Measurements from ENCODE around the gene THRSP. TPM values are rescaled to one million over a fixed set of nuclear protein-coding genes. Genes with fewer than 3 reads are reported as not detected.

Gene THRSP
- total and polyA plus RNA-seq, 2 experiments from 2014 or later: not detected

DNA sequence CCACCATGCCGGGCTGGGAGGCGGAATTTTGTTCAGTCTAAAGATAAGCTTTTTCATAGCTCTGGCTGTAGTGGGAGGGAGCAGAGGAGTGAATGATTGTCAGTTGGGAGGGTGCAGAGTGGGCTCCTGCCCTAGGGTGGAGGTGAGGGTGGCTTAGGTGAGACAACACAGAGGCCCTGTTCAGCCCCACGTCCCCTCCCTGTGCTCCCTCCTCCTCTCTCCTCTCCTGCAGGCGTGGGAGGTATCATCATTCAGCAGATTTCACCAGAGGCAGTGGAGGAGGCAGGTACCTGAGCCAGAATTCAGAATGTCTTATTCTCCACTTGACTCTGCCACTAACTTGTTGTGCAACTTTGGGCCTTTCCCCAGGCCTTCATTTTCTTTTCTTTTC, 1.7 kb upstream of the THRSP start:
- peaks cover 2% of the 10 kb centered on the region; the same call in 1 of the 3 replicates for H3K36me3 Mint-ChIP-seq (ENCODE audit: low read depth)

More for the DNA sequence above, 1.7 kb upstream of the THRSP start:
- Histone ChIP-seq H3F3A (replicated peaks; ENCODE audit: low read depth) (no peaks in the 10 kb centered on the region), H3K79me2 (replicated peaks; ENCODE audit: insufficient read depth) (no peaks in the 10 kb centered on the region), H3K36me3 (ENCODE audit: insufficient read depth) (no peaks in the 10 kb centered on the region), H3K4me1 (ENCODE audit: insufficient read depth) (no peaks in the 10 kb centered on the region), H2AFZ (no peak overlapping the region), H3K4me2 (no peak overlapping the region), H3K27ac (ENCODE audit: low read depth) (no peak overlapping the region), H4K20me1 (replicated peaks; ENCODE audit: insufficient read depth) (no peaks in the 10 kb centered on the region), H3K4me3 (no peak overlapping the region), H3K27me3 (ENCODE audit: insufficient read depth) (no peaks in the 10 kb centered on the region), H3K9me2 (ENCODE audit: insufficient read depth) (no peaks in the 10 kb centered on the region)
- TF ChIP-seq JUNB (IDR thresholded peaks at IDR 0.05; ENCODE audit: unreplicated experiment): no peak
- TF ChIP-seq NANOG (IDR thresholded peaks at IDR 0.05; ENCODE audit: borderline replicate concordance): no peak
- no peak for TF ChIP-seq ZNF331 (CRISPR knock-in tag; IDR thresholded peaks at IDR 0.05; ENCODE audit: low read depth)
- TF ChIP-seq ZNF462 (CRISPR knock-in tag; IDR thresholded peaks at IDR 0.05): no peak
- TF ChIP-seq EZH2 (IDR thresholded peaks at IDR 0.05; ENCODE audit: low read depth, unreplicated experiment): no peak
- TF ChIP-seq, protein P1, sequence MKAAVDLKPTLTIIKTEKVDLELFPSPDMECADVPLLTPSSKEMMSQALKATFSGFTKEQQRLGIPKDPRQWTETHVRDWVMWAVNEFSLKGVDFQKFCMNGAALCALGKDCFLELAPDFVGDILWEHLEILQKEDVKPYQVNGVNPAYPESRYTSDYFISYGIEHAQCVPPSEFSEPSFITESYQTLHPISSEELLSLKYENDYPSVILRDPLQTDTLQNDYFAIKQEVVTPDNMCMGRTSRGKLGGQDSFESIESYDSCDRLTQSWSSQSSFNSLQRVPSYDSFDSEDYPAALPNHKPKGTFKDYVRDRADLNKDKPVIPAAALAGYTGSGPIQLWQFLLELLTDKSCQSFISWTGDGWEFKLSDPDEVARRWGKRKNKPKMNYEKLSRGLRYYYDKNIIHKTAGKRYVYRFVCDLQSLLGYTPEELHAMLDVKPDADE (IDR thresholded peaks at IDR 0.05): no peak
- TF ChIP-seq CREB1 (CRISPR knock-in tag; IDR thresholded peaks at IDR 0.05; ENCODE audit: low read depth): no peak
- TF ChIP-seq CTCF (conservative IDR thresholded peaks at IDR 0.05; ENCODE audit: low read depth in 2 of 2): no peak
- no peak for TF ChIP-seq ZNF114 (CRISPR knock-in tag; IDR thresholded peaks at IDR 0.05)
- TF ChIP-seq, protein P2, sequence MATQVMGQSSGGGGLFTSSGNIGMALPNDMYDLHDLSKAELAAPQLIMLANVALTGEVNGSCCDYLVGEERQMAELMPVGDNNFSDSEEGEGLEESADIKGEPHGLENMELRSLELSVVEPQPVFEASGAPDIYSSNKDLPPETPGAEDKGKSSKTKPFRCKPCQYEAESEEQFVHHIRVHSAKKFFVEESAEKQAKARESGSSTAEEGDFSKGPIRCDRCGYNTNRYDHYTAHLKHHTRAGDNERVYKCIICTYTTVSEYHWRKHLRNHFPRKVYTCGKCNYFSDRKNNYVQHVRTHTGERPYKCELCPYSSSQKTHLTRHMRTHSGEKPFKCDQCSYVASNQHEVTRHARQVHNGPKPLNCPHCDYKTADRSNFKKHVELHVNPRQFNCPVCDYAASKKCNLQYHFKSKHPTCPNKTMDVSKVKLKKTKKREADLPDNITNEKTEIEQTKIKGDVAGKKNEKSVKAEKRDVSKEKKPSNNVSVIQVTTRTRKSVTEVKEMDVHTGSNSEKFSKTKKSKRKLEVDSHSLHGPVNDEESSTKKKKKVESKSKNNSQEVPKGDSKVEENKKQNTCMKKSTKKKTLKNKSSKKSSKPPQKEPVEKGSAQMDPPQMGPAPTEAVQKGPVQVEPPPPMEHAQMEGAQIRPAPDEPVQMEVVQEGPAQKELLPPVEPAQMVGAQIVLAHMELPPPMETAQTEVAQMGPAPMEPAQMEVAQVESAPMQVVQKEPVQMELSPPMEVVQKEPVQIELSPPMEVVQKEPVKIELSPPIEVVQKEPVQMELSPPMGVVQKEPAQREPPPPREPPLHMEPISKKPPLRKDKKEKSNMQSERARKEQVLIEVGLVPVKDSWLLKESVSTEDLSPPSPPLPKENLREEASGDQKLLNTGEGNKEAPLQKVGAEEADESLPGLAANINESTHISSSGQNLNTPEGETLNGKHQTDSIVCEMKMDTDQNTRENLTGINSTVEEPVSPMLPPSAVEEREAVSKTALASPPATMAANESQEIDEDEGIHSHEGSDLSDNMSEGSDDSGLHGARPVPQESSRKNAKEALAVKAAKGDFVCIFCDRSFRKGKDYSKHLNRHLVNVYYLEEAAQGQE (IDR thresholded peaks at IDR 0.05; ENCODE audit: unreplicated experiment): no peak
- no peak for TF ChIP-seq EZH2phosphoT487 (IDR thresholded peaks at IDR 0.05; ENCODE audit: unreplicated experiment)
- TF ChIP-seq STAT1 (IDR thresholded peaks at IDR 0.05; ENCODE audit: unreplicated experiment): no peak
- ATAC-seq (no peak), DNase-seq (ENCODE audit: low spot score) (no peak)
- no peaks in the 10 kb centered on the region for H3K9me3 Mint-ChIP-seq
- peaks cover 2% of the 10 kb centered on the region for H3K27me3 Mint-ChIP-seq (ENCODE audit: insufficient read depth, low read depth, poor library complexity)
- H3K4me3 Mint-ChIP-seq: no peak overlapping the region
- no peak overlapping the region for H3K27ac Mint-ChIP-seq
- H3K4me1 Mint-ChIP-seq: no peaks in the 10 kb centered on the region
